Measurements from ENCODE around the gene POU6F2.

- no peak for TF ChIP-seq POLR2A (IDR thresholded peaks at IDR 0.05)
- TF ChIP-seq CTCF (IDR thresholded peaks at IDR 0.05), result no peak
- no peak for TF ChIP-seq POLR2AphosphoS5 (IDR thresholded peaks at IDR 0.05)
- no peak for TF ChIP-seq EP300 (IDR thresholded peaks at IDR 0.05)
Observed at GRCh38 chr7:39153113-39153512, 175.4 kb downstream of the POU6F2 start.
